ENCODE measurements around the gene ADPRHL1.

DNA sequence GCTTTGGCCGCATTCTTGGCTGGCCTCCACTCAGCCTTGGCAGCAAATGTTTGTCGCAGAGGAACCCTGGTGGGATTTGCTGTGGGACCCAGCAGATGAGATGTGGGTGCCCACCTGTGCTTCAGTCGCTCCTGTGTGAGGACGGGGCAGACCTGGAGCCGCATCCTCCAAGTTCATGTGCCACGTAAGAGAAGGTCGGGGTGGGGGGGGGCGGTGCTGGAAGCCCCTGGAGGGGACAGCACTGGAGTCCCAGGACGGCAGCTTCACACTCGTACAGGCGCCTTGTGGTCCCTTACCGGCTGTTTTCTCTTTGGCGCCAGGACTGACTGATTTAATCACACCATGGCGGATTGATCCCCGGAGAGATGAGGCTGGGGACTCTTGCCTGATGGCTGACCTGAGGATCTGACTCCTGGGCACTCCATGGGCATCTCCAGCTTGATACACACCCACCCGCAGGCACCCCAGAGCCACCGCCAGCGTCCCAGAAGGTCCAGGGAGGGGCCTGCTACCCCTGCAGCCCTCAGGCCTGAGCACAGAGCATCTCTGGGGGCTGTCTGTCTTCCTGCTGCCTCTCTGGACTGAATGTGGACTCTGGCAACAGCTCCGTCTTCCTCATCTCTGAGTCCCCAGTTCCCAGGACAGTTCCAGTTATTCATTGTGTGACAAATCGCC, 79.3 kb downstream of the ADPRHL1 start:
- TF ChIP-seq, protein P1, sequence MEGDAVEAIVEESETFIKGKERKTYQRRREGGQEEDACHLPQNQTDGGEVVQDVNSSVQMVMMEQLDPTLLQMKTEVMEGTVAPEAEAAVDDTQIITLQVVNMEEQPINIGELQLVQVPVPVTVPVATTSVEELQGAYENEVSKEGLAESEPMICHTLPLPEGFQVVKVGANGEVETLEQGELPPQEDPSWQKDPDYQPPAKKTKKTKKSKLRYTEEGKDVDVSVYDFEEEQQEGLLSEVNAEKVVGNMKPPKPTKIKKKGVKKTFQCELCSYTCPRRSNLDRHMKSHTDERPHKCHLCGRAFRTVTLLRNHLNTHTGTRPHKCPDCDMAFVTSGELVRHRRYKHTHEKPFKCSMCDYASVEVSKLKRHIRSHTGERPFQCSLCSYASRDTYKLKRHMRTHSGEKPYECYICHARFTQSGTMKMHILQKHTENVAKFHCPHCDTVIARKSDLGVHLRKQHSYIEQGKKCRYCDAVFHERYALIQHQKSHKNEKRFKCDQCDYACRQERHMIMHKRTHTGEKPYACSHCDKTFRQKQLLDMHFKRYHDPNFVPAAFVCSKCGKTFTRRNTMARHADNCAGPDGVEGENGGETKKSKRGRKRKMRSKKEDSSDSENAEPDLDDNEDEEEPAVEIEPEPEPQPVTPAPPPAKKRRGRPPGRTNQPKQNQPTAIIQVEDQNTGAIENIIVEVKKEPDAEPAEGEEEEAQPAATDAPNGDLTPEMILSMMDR (conservative IDR thresholded peaks at IDR 0.05 in 1 of 2, IDR thresholded peaks at IDR 0.05 in 1 of 2; ENCODE audit: extremely low read depth in 1 of 2, insufficient read depth in 1 of 2, low read depth in 1 of 2, low read length in 2 of 2) = no peak
- TF ChIP-seq EZH2 (IDR thresholded peaks at IDR 0.05; ENCODE audit: borderline replicate concordance, low read length) = no peak
